Posterior vena cava (tissue), 2 donors: ENCODE data around the gene WFIKKN1. TPM values are rescaled to one million over a fixed set of nuclear protein-coding genes. Genes with fewer than 3 reads are reported as not detected.
A peak's percentile ranks its signal among the peaks of the same experiment; 100 is the strongest.

Experiments
- DNase-seq: peaks from one replicate; pipeline ENCODE4 v3.0.0-alpha.2; 2020; ENCODE audit warnings: low spot score
- intact Hi-C, 2 donors: fragments of 100-400 bp; cut with DNase I; formaldehyde crosslinking; loops; one replicate each; pipeline versions ENCODE4 v1.14.1 to v1.14.2; 2022 to 2023
- total RNA-seq, 2 donors: library from RNA; stranded (reverse); fragmentation: NEBNext Ultra II Directional; extraction: Animal tissue kit (Norgen Biotek cat#: 25700); gene quantifications; one replicate each; pipeline ENCODE4 v1.2.1, GENCODE V29; 2021
- donor health status: DM: yes; HTN: yes; CAD: no.
- donor health status: DM: yes; HTN: yes; CAD: no.

WFIKKN1 gene
- total RNA-seq, 2 donors from 2014 or later = 0.14 TPM

GRCh38 chr16:660459-661183 lies 29.8 kb downstream of the WFIKKN1 start:
- DNase-seq = peak; percentile 97
- intact Hi-C loops = loop anchor here in 1 of 2 donors (5.0 kb wide), 1 partner anchor 83 kb away; no protein-coding TSS in a partner anchor

- intact Hi-C loops = loop anchor here in 1 of 2 donors (5.0 kb wide), 1 partner anchor 84 kb away; no protein-coding TSS in a partner anchor
- DNase-seq = no peak
Measured at GRCh38 chr16:661184-661821, 30.5 kb downstream of the WFIKKN1 start.

- DNase-seq = no peak
- intact Hi-C loops = loop anchor here in 1 of 2 donors (5.0 kb wide), 1 partner anchor 85 kb away; no protein-coding TSS in a partner anchor
Measured at GRCh38 chr16:662095-662494, 31.3 kb downstream of the WFIKKN1 start.

GRCh38 chr16:662597-662996 lies 31.8 kb downstream of the WFIKKN1 start:
- intact Hi-C loops = loop anchor here in 1 of 2 donors (5.0 kb wide), 1 partner anchor 85 kb away; no protein-coding TSS in a partner anchor

GRCh38 chr16:666572-666971 lies 35.8 kb downstream of the WFIKKN1 start:
- DNase-seq = no peak
- intact Hi-C loops = no loop called here

More at GRCh38 chr16:662597-662996, 31.8 kb downstream of the WFIKKN1 start:
- DNase-seq = no peak

- DNase-seq = no peak
- intact Hi-C loops = no loop called here
Measured at GRCh38 chr16:667113-667779, 36.5 kb downstream of the WFIKKN1 start.

- intact Hi-C loops = no loop called here
- DNase-seq = peak; percentile 98
Measured at GRCh38 chr16:667780-668518, 37.2 kb downstream of the WFIKKN1 start, which contains the start of gene RHOT2. TSS of gene RHOT2 (plus strand) at chr16:668132. CDS start at chr16:668200, 68 bp downstream.

GRCh38 chr16:668519-669171 lies 37.9 kb downstream of the WFIKKN1 start:
- intact Hi-C loops = no loop called here
- no peak for DNase-seq

- no peak for DNase-seq
- intact Hi-C loops = no loop called here
Measured at GRCh38 chr16:669666-670065, 38.9 kb downstream of the WFIKKN1 start.

- intact Hi-C loops = no loop called here
Measured at GRCh38 chr16:670485-671352, 39.9 kb downstream of the WFIKKN1 start.

GRCh38 chr16:671353-672131 lies 40.8 kb downstream of the WFIKKN1 start:
- no peak for DNase-seq
- intact Hi-C loops = no loop called here

More at GRCh38 chr16:670485-671352, 39.9 kb downstream of the WFIKKN1 start:
- no peak for DNase-seq

- DNase-seq = no peak
- intact Hi-C loops = no loop called here
Measured at GRCh38 chr16:672371-672770, 41.6 kb downstream of the WFIKKN1 start.

- intact Hi-C loops = no loop called here
- no peak for DNase-seq
Measured at GRCh38 chr16:672851-673250, 42.1 kb downstream of the WFIKKN1 start.

- intact Hi-C loops = no loop called here
- DNase-seq = no peak
Measured at GRCh38 chr16:673399-673991, 42.7 kb downstream of the WFIKKN1 start.

- DNase-seq = no peak
Measured at GRCh38 chr16:674214-674881, 43.6 kb downstream of the WFIKKN1 start.

More at GRCh38 chr16:674214-674881, 43.6 kb downstream of the WFIKKN1 start:
- intact Hi-C loops = no loop called here
